ENCODE measurements around the gene RAB7B.
"Not testable (repeated sequence)": the region's sequence is repeated elsewhere in the genome, so short reads cannot be mapped to it uniquely, and the experiment has no call there.

Gene RAB7B

DNA sequence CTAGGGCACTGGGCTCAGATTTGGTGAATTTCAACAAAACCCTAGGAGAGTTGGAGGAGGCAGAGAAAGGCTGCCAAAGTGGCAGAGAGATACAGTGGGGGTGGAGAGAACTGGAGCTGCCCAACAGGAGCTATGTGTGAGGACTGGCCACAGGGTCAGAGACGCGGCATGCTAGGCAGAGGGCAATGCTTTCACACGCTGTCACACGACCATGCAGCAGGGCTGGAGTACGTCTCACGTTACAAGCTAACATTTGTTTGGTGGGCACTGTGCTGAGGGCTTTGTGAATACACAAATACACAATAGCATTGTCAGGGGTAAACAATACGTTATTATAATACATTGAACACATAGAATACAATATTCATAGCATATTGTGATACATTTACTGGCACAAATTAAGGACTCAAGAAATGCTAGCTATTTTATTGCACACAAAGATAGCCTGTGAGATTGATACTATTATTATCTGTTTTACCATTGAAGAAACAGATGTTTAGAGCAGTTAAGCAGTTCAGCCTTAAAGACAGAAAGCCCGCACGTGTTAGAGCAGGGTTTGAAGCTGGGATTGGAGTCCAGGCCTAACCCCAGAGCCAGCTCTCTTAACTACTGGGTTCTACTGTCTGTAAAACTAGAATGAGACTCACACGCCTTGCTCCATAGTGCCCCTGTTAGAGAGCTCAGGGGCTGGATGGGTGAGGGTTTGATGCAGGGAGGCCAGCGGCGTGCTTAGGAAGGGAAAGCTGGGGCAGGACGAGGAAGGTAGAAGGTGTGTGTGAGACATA, 4.5 kb downstream of the RAB7B start:
- in situ Hi-C loops (cut with HindIII; ENCODE audit: low sequenced_read_pairs), result no loop called here

DNA sequence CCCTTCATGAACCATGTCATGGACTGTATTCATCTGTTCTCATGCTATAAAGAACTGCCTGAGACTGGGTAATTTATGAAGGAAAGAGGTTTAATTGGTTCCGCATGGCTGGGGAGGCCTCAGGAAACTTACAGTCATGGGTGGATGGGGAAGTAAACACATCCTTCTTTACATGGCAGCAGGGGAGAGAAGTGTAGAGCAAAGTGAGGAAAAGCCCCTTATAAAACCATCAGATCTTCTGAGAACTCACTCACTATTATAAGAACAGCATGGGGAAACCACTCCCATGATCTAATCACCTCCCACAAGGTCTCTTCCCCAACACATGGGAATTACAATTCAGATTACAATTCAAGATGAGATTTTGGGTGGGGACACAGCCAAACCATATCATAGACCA, 6.6 kb downstream of the RAB7B start:
- in situ Hi-C loops (cut with HindIII; ENCODE audit: low sequenced_read_pairs), result not testable (repeated sequence)

DNA sequence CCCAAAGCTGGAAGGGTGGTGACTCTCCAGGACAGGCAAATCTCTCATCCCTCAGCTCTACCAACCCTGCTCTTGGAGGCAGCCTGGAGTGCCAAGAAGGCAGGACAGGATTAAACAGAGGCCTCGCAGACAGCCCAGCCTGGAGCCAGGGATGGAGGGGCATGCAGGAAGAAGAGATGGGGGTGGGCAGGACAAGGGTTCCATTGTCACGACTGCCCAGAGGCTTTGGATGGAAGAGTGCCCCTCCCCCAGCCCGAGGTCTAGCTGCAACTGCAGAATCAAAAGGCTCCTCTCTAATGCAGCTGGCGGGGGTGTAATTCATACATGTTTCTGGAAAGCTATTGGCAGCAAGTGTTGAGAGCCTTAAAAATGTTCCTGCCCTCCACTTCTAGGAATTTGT, 8.8 kb downstream of the RAB7B start:
- in situ Hi-C loops (cut with HindIII; ENCODE audit: low sequenced_read_pairs), result no loop called here

DNA sequence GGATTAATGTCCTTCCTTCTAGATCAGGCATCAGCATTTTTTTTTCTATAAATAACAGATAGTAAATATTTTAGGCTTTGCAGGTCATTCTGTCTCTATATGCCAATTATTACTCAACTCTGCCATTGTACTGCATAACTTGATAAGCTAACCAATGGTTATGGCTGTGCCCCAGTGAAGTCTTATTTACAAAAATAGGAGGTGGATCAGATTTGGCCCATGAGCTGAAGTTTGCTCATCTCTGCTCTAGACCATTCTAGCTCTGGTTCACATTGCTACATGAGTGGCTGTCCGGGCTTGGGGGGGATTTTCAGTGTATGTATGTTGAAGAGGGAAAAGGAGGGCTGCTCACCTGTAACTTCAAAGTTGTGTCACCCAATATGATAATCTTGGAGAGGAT, 10.1 kb downstream of the RAB7B start:
- in situ Hi-C loops (cut with HindIII; ENCODE audit: low sequenced_read_pairs), result no loop called here

DNA sequence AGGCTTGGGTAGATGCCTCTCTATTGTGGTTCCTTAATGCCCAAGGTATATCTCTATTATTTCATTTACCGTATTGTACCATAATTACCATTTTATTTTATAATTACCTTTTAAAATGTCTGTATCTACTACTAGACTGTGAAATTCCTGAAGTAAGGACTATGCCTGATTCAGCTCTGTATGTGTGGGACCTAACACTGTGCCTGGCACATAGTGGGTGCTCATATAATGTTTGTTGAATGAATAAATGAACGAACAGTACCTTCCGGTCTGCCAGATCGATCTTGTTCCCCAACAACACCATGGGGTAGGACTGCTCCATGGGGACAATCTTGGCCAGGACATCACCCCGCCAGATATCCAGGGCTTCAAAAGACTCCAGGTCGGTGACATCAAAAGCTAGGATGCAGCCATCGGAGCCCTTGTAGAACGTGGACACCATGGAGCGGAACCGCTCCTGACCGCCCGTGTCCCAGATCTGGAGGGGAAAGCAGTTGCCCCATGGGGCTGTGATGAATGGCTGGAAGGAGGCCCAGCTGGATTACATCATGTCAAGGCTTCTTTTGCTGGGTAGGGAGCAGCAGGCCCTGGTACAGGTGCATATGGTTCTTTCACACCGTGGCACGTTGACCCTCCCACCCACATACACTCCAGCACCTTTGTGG, 10.8 kb downstream of the RAB7B start:
- in situ Hi-C loops (cut with HindIII; ENCODE audit: low sequenced_read_pairs), result no loop called here

DNA sequence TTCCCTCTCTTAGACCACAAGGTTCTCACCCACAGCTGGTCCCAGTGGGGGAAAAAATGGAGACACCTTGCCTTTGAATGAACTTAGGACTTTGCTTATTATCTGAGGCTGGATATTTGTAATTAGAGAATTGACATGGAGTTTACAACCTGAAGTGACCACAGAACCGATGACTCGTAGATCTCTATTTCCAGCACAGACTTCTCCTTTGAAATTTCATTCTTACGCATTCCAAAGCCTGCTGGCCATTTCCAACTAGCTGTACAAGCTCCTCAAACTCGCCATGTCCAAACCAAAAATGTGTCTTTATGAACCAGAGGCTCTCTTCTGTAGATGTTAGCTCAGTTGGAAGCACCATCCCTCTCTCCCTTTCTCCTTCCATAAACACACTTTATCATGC, 12.0 kb downstream of the RAB7B start:
- in situ Hi-C loops (cut with HindIII; ENCODE audit: low sequenced_read_pairs), result no loop called here

DNA sequence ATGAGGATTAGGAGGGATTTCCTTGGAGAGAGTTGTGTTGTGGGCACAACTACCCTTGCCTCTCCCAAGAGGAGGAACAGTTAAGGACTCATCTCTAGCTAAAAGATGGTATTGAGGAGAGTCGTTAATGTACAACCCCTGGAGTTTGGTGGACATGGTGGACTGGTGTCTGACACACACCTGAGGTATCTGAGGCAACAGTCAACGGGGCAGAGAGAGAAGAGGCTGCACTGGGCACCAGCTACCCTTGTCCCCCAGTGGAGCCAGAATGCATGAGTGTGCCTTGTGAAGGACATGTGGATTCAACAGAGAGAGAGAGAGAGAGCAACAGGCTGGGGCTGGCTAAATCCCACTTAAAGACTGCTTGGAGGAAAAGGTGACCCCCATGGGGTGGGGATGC, 13.0 kb downstream of the RAB7B start:
- in situ Hi-C loops (cut with HindIII; ENCODE audit: low sequenced_read_pairs), result no loop called here

DNA sequence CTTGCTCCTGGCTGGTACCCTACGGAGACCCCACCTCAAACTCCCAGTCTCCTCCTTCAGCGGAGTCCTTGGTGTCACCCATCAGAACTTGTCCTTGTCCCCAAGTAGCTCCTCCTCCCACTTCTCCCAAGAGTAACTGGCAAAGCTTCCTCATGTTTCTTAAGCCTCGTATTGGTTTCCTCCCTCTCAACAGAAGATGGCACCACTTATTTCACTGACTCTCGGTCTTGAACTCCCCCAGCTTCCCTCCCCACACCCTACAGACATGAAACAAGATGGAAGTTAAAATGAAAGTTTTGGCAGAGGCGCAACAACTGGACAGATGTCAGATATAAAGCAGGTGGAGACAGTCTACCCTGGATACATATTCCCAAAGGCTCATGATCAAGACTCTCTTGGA, 13.4 kb downstream of the RAB7B start:
- in situ Hi-C loops (cut with HindIII; ENCODE audit: low sequenced_read_pairs), result no loop called here

DNA sequence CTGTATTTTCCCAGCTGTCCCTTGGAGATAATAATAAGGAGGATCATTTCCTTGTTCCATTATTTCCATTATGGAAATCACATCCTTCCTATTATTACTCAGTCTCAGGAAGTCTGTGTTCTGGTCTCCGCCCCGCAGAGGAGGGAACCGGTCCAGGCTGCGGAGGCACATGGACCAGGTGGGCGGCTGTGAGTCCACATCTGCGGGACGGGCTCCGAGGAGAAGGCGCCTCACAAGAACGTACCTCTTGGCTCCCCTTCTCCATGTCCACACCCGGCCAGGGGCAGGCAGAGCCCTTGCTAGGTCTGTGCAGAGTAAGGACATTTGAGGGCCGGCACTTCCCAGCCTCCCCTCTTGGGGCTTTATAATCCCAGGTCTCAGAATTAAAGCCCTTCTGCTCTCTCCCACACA, 14.6 kb downstream of the RAB7B start:
- in situ Hi-C loops (cut with HindIII; ENCODE audit: low sequenced_read_pairs), result no loop called here

DNA sequence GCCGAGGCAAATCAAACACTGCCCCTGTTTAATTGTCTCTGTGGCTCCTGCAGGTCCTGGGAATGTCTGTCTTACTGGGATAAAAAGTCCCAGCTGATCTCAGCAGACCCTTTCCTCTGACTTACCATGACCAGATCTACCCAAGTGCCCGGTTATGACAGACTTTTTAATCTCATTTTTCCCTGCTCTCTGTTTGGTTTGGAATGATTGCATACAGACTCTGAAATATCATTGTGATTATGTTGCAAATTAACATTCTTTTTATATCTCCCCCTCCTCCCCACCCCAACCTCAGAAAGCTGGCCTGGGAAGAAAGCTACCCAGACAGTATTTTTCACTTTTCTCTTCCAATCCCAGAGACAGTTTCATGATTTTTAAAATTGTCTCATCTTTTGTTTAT, 16.3 kb downstream of the RAB7B start:
- in situ Hi-C loops (cut with HindIII; ENCODE audit: low sequenced_read_pairs), result no loop called here

DNA sequence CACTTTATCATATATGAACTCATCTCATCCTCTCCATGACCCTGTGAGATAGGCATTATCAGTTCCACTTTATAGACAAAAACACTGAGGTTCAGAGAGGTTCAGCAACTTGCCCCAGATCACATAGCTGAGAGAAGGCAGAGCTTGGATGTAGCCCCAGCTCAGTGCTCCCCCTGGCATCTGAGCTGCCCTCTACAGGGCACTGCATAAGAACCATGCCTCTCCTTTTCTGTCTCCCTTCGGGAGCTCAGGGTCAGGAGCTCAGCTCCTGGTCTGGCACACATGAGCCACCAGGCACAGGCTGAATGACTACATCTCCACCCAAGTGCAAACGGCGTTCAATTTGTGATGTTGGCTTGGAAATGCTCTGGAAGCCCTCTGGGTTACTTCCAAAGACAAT, 16.9 kb downstream of the RAB7B start:
- in situ Hi-C loops (cut with HindIII; ENCODE audit: low sequenced_read_pairs), result no loop called here

DNA sequence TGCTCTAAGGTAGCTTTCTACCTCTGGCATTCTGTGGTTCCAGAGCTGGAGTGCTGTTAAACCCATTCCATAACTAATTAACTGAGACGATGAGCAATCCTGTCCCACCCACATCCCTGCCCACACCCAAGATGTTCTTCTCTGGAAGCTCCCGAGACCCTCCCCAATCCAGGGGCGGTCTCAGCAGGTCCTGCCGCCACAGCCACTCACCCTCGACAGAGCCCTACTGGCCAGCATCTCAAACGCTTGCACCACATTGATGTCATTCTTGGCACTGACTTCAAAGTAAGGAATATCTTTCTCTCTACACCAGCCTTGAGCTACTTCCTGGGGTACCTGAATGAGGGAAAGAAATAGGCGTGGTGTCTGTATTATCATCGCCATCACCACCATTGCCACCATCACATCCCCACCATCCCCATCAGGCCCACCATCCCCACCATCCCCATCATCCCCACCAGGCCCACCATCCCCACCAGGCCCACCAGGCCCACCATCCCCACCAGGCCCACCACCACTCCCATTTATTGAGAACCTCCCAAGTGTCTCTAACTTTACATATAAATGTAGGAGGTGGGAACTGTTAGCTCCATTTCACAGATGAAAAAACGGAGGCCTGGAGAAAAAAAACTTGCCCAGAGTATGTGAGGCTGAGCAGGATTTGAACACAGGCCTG, 17.7 kb downstream of the RAB7B start:
- in situ Hi-C loops (cut with HindIII; ENCODE audit: low sequenced_read_pairs), result no loop called here

DNA sequence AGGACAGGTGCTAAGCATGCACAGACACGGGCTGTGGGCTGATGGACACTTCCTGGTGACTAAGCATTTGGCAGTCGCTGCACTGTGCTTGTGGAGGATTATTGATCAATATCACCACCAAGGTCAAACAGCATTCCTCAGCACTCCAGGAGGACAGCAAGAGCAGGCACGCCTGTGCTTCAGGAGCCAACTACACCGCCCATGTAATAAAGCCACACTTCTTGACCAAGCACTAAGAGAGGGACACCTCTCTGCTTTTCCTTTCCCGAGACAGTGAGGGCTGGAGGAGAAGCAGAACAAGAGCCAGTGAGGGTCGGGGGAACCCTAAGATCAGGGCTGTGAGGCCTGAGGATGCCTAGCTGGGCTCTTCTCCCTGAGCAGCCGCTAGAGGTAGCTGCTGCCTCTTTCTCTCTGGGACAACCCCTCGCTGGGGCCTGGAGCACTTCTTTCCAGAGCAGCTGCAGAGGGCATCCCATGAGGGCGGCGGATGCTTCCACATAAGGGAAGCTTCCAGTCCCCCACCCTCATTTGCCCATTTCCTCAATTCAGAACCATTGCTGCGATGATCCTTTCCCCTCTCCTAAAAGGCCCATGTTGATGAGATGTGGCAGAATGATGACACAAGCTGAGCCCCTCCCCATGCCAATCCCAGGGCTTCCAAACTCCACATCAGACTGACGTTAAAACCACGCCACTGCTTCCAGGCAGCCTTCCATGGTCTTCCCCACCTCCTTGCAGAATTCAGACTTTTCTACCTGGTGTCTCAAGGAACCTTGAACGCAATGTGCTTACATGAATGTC, 19.1 kb downstream of the RAB7B start:
- in situ Hi-C loops (cut with HindIII; ENCODE audit: low sequenced_read_pairs), result no loop called here

DNA sequence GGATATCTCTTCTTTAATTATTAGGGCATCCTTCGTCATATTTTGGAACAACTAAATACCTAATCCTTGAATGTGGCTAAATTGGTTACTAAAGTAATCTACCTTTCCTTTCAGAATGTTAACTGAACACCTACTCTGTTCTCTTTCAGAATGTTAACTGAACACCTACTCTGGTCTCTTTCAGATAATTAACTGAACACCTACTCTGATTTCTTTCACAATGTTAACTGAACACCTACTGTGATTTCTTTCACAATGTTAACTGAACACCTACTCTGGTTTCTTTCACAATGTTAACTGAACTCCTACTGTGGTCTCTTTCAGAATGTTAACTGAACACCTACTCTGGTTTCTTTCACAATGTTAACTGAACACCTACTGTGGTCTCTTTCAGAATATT, 21.9 kb downstream of the RAB7B start:
- in situ Hi-C loops (cut with HindIII; ENCODE audit: low sequenced_read_pairs), result no loop called here

DNA sequence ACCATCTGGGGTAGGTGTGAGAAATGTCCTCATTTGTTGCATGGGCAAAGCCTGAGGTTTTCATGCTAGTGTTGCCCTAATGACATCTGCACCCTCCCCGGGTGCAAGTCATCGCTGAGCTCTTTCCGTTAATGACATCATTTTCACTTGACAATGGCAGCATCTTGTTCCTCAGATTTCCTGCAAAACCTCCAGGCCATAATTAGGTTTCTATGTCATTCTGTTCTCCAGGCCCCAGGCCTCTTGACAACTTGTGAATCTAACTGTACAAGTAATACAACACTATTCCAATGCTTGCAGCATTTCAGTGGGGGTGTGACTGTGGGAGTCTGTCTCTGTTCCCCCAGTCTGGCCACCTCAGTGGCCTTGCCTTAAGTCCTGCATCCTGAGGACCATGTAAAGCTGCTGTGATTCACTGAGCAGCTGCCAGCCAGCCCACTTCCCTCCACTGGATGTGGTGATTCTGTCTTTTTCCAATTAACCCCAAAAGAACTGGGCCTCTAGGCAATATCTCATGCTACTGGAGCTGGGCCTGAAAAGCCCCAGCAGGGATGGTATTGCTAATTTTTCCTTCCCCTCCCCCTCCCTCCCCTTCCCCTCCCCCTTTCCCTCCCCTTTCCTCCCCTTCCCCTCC, 22.8 kb downstream of the RAB7B start:
- in situ Hi-C loops (cut with HindIII; ENCODE audit: low sequenced_read_pairs), result no loop called here

DNA sequence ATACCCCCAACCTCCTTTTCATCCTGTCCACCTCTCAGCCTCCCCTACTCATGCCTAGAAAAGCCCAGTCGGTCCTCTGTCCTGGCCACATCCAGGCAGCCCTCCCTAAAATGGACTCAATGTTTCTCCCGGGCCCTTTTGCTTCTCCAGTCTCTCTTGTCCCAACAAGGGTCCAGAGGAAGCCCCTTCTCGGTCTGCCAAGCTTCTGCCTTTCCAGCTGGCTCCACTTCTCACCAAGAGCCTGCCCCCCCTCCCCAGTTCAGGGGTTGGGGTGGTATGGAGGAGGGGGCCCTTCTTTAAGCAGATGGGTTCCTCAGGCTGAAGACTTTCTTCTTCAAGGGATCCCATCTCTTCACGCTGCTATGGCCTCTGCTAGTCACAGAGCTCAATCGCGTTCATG, 23.9 kb downstream of the RAB7B start:
- in situ Hi-C loops (cut with HindIII; ENCODE audit: low sequenced_read_pairs), result loop anchor here (5.0 kb wide), 2 partner anchors 67 to 133 kb away; no protein-coding TSS in a partner anchor

DNA sequence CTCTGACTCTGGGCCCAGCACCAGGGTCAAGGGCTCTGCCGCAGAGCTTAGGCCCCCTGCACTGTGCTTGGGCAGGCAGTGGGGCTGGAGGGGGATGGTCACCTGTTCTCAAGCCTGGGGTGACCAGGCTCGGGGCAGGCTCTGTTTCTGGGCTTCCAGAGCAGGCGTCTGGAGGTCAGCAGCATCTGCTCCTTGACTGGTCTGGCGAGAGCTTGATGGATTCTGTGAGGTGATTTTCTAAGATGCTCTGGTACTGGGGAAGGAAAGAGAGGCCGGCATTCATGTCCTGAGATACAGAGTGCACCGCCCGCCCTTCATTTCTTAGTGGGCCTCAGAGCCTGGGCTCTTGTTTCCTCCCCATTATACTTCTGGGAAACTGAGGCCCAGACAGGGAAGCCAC, 24.5 kb downstream of the RAB7B start:
- in situ Hi-C loops (cut with HindIII; ENCODE audit: low sequenced_read_pairs), result loop anchor here (5.0 kb wide), 2 partner anchors 66 to 134 kb away; no protein-coding TSS in a partner anchor

DNA sequence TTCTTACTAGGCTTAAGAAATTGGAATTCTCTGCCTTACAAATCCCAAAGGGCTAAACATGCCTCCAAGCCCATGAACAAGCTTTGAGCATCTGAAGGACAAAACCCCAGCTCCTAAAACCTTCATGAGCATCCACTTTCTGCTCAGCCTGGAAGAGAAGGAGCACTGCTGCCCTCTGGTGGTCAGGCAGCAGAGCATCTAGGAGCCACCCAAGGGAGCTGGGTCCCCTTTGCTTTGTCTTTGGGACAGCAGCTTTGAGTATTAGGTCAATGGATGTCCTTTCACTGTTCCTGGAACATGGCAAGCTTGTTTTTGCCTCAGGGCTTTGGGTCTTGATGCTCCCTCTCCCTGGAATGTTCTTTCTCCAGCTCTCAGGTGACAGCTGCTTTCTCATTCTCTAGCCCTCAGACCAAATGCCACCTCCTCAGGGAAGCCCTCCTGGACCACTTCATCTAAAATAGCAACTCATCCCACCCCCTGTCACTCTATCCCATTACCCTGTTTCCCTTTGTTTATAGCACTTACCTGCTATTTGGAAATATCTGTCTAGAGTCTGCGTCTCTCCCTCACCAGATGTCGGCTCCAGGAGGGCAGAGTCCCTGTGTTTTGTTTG, 25.7 kb downstream of the RAB7B start:
- in situ Hi-C loops (cut with HindIII; ENCODE audit: low sequenced_read_pairs), result loop anchor here (5.0 kb wide), 2 partner anchors 65 to 135 kb away; no protein-coding TSS in a partner anchor

DNA sequence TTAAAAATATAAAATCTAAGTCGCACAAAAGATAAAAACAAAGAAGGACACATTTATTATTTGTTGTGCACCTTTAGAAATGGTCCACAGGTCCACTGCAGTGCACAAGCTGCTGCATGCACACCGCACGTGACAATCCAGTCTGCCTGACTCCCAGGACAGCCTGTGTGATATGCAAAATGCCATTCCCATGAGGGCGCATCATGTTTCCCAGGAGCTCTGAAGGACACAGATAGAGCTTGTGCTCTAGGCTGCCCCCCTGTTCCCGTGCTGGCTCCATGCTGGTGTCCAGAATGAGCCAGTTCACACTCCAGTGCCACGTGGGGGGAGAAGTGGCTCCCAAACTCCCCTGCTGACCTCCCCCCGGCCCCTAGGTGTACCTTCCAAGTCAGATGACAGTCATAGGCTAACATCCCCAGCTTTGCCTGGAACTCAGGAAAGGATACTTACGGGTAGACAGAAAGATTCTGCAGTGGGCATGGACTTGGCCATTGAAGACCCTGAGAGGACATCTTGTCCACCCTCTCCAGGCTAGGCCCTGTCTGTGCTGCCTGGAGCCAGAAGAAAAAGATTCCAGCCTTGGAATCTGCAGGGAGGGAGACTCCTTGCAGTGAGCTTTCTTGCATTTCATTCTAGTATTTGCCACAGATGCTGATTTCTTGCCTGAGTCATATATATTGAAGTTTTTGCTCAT, 26.3 kb downstream of the RAB7B start:
- in situ Hi-C loops (cut with HindIII; ENCODE audit: low sequenced_read_pairs), result loop anchor here (5.0 kb wide), 2 partner anchors 65 to 135 kb away; no protein-coding TSS in a partner anchor

Measured in DLD1 (cell line).